Measurements from ENCODE around the gene GPC5.
A peak's percentile ranks its signal among the peaks of the same experiment; 100 is the strongest.

Gene GPC5

DNA sequence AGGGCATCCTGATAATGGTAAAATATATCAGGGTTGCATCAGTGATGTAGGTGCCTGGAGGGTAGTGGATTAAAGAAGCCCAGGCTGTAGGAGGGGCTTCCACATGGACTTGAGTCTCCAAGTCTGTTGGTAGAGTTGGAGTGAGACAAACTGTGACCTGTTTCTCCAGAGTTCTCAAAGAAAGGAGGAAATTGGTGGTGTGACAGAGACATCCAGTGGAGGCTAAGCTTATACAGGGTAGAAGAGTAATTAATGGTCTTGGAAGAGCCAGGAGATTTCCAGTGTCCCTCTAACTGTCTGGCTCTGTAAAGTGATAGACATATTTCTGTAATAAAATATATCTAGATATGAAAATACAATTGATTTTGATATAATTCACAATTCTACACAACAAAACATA lies 61.1 kb downstream of the GPC5 start:
- no peak for DNase-seq
- Histone ChIP-seq H3K14ac (ENCODE audit: low read length in 2 of 2) (no peak overlapping the region), H3K27ac (ENCODE audit: low read length, poor library complexity, severe bottlenecking) (no peak overlapping the region), H3K9me3 (ENCODE audit: control insufficient read depth, low read length) (no peaks in the 10 kb centered on the region), H3K9ac (ENCODE audit: low read length) (no peak overlapping the region), H2AFZ (ENCODE audit: low read depth, low read length) (no peak overlapping the region), H4K8ac (ENCODE audit: low read length) (no peak overlapping the region), H3K4ac (ENCODE audit: low read depth in 1 of 2, low read length in 2 of 2) (no peak overlapping the region), H3K23ac (ENCODE audit: low read length in 2 of 2) (no peak overlapping the region), H2BK120ac (ENCODE audit: low read depth, low read length) (no peak overlapping the region), H3K36me3 (ENCODE audit: control insufficient read depth in 1 of 2, insufficient read depth in 2 of 2, low read depth in 1 of 2, low read length in 2 of 2) (no peaks in the 10 kb centered on the region), H4K91ac (ENCODE audit: low read length) (no peak overlapping the region), H3K4me2 (ENCODE audit: low read length, poor library complexity, severe bottlenecking) (no peak overlapping the region), H2BK5ac (ENCODE audit: low read depth, low read length, poor library complexity, severe bottlenecking) (no peak overlapping the region), H2BK15ac (ENCODE audit: low read depth, poor library complexity, severe bottlenecking) (no peak overlapping the region), H3K18ac (ENCODE audit: low read depth in 1 of 2, low read length in 2 of 2) (no peak overlapping the region), H2AK5ac (ENCODE audit: low read length, severe bottlenecking) (no peak overlapping the region), H2BK12ac (ENCODE audit: low read length in 2 of 2) (no peak overlapping the region), H3K4me1 (ENCODE audit: control insufficient read depth, insufficient read depth, low read depth, low read length) (no peaks in the 10 kb centered on the region), H3K27me3 (ENCODE audit: control insufficient read depth in 1 of 2, insufficient read depth in 1 of 2, low read length in 2 of 2) (no peaks in the 10 kb centered on the region), H3K79me1 (replicated peaks; ENCODE audit: low read length, poor library complexity, severe bottlenecking) (no peaks in the 10 kb centered on the region), H3K4me3 (ENCODE audit: insufficient read depth in 1 of 2, low read depth in 1 of 2, low read length in 2 of 2) (no peak overlapping the region)

DNA sequence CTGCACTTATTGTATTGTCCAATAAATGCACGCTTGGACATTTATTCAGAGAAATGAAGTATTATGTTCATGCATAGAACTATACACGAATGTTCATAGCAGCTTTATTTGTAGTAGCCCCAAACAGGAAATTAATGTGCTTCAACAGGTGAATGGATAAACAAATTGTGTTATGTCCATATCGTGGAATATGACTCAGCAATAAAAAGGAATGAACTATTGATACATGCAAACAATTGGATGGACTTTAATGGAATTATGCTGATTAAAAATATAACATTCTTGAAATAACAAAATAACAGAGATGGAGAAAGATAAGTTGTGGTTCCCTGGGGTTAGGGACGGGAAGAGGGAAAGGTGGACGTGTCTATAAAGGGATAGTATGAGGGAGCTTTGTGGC lies 65.9 kb downstream of the GPC5 start:
- whole genome bisulfite sequencing, result 64% methylated on average over 1 of the region's 5 CpGs

DNA sequence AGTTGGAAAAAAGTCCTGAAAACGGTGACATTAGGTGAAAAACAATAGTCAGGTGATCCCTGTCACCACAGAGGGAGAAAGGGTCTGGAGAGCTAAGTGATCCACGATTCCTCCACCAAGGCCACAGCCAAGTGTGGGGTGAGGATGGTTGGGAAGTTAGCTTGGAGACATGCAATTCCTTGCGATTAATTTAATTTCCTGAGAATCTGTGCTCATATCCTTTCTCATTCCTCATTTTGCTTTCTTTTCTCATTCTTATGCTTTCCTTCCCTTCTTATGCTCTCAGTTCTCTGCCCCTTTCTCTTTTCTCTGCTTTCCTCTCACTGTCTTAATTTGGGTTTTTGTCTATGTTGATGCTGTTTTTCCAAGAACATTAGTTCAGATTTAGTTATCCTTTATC lies 68.8 kb downstream of the GPC5 start:
- WGBS, result 84% methylated on average over 2 of the region's 3 CpGs
- Histone ChIP-seq H3K27me3 (ENCODE audit: control insufficient read depth in 1 of 2, insufficient read depth in 1 of 2, low read length in 2 of 2) (no peaks in the 10 kb centered on the region), H2AFZ (ENCODE audit: low read depth, low read length) (peak overlapping the region; percentile 39), H3K9me3 (ENCODE audit: control insufficient read depth, low read length) (no peaks in the 10 kb centered on the region), H3K79me1 (replicated peaks; ENCODE audit: low read length, poor library complexity, severe bottlenecking) (no peaks in the 10 kb centered on the region), H3K18ac (ENCODE audit: low read depth in 1 of 2, low read length in 2 of 2) (no peak overlapping the region), H2AK5ac (ENCODE audit: low read length, severe bottlenecking) (no peak overlapping the region), H3K36me3 (ENCODE audit: control insufficient read depth in 1 of 2, insufficient read depth in 2 of 2, low read depth in 1 of 2, low read length in 2 of 2) (no peaks in the 10 kb centered on the region), H4K91ac (ENCODE audit: low read length) (no peak overlapping the region), H2BK5ac (ENCODE audit: low read depth, low read length, poor library complexity, severe bottlenecking) (no peak overlapping the region), H3K9ac (ENCODE audit: low read length) (no peak overlapping the region), H3K14ac (ENCODE audit: low read length in 2 of 2) (no peak overlapping the region), H3K4me1 (ENCODE audit: control insufficient read depth, insufficient read depth, low read depth, low read length) (no peaks in the 10 kb centered on the region), H3K27ac (ENCODE audit: low read length, poor library complexity, severe bottlenecking) (no peak overlapping the region), H4K8ac (ENCODE audit: low read length) (no peak overlapping the region), H2BK15ac (ENCODE audit: low read depth, poor library complexity, severe bottlenecking) (no peak overlapping the region), H3K4ac (ENCODE audit: low read depth in 1 of 2, low read length in 2 of 2) (no peak overlapping the region), H2BK12ac (ENCODE audit: low read length in 2 of 2) (no peak overlapping the region), H3K4me2 (ENCODE audit: low read length, poor library complexity, severe bottlenecking) (no peak overlapping the region), H3K4me3 (ENCODE audit: insufficient read depth in 1 of 2, low read depth in 1 of 2, low read length in 2 of 2) (no peak overlapping the region), H2BK120ac (ENCODE audit: low read depth, low read length) (no peak overlapping the region), H3K23ac (ENCODE audit: low read length in 2 of 2) (no peak overlapping the region)
- no peak for DNase-seq

More for the DNA sequence above, 65.9 kb downstream of the GPC5 start:
- no peak overlapping the region for H3K23ac ChIP-seq (ENCODE audit: low read length in 2 of 2)
- H3K27ac ChIP-seq (ENCODE audit: low read length, poor library complexity, severe bottlenecking), result no peak overlapping the region
- H3K4me3 ChIP-seq (ENCODE audit: insufficient read depth in 1 of 2, low read depth in 1 of 2, low read length in 2 of 2), result no peak overlapping the region
- no peaks in the 10 kb centered on the region for H3K36me3 ChIP-seq (ENCODE audit: control insufficient read depth in 1 of 2, insufficient read depth in 2 of 2, low read depth in 1 of 2, low read length in 2 of 2)
- no peaks in the 10 kb centered on the region for H3K9me3 ChIP-seq (ENCODE audit: control insufficient read depth, low read length)
- no peak overlapping the region for H4K91ac ChIP-seq (ENCODE audit: low read length)
- H2BK15ac ChIP-seq (ENCODE audit: low read depth, poor library complexity, severe bottlenecking), result no peak overlapping the region
- H3K14ac ChIP-seq (ENCODE audit: low read length in 2 of 2), result no peak overlapping the region
- H2BK120ac ChIP-seq (ENCODE audit: low read depth, low read length), result no peak overlapping the region
- DNase-seq, result no peak
- H3K4me1 ChIP-seq (ENCODE audit: control insufficient read depth, insufficient read depth, low read depth, low read length), result no peaks in the 10 kb centered on the region
- H3K27me3 ChIP-seq (ENCODE audit: control insufficient read depth in 1 of 2, insufficient read depth in 1 of 2, low read length in 2 of 2), result no peaks in the 10 kb centered on the region
- H3K79me1 ChIP-seq (replicated peaks; ENCODE audit: low read length, poor library complexity, severe bottlenecking), result no peaks in the 10 kb centered on the region
- no peak overlapping the region for H3K18ac ChIP-seq (ENCODE audit: low read depth in 1 of 2, low read length in 2 of 2)
- no peak overlapping the region for H3K4ac ChIP-seq (ENCODE audit: low read depth in 1 of 2, low read length in 2 of 2)
- no peak overlapping the region for H2BK5ac ChIP-seq (ENCODE audit: low read depth, low read length, poor library complexity, severe bottlenecking)
- H2BK12ac ChIP-seq (ENCODE audit: low read length in 2 of 2), result no peak overlapping the region
- H4K8ac ChIP-seq (ENCODE audit: low read length), result no peak overlapping the region
- no peak overlapping the region for H3K4me2 ChIP-seq (ENCODE audit: low read length, poor library complexity, severe bottlenecking)
- no peak overlapping the region for H2AFZ ChIP-seq (ENCODE audit: low read depth, low read length)
- H2AK5ac ChIP-seq (ENCODE audit: low read length, severe bottlenecking), result no peak overlapping the region
- H3K9ac ChIP-seq (ENCODE audit: low read length), result no peak overlapping the region

DNA sequence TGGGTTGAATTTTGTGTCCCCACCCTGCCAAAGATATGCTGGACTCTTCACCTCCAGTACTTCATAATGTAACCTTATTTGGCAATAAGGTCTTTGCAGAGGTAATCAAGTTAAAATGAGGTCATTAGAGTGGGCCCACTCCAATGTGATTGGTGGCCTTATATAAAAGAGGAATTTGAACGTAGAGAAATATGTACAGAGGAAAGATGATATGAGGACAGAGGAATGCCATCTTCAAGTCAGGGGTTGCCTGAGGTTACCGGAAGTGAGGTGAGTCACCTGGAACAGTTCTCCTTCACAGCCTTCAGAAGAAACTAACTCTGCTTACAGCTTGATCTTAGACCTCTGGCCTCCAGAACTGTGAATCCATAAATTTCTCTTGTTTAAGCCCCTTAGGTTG lies 69.9 kb downstream of the GPC5 start:
- Histone ChIP-seq H4K91ac (ENCODE audit: low read length) (no peak overlapping the region), H3K79me1 (replicated peaks; ENCODE audit: low read length, poor library complexity, severe bottlenecking) (no peaks in the 10 kb centered on the region), H3K14ac (ENCODE audit: low read length in 2 of 2) (no peak overlapping the region), H3K4me3 (ENCODE audit: insufficient read depth in 1 of 2, low read depth in 1 of 2, low read length in 2 of 2) (no peak overlapping the region), H2BK12ac (ENCODE audit: low read length in 2 of 2) (no peak overlapping the region), H3K18ac (ENCODE audit: low read depth in 1 of 2, low read length in 2 of 2) (no peak overlapping the region), H4K8ac (ENCODE audit: low read length) (no peak overlapping the region), H2AK5ac (ENCODE audit: low read length, severe bottlenecking) (no peak overlapping the region), H3K9me3 (ENCODE audit: control insufficient read depth, low read length) (no peaks in the 10 kb centered on the region), H2BK120ac (ENCODE audit: low read depth, low read length) (no peak overlapping the region), H3K27me3 (ENCODE audit: control insufficient read depth in 1 of 2, insufficient read depth in 1 of 2, low read length in 2 of 2) (no peaks in the 10 kb centered on the region), H3K27ac (ENCODE audit: low read length, poor library complexity, severe bottlenecking) (no peak overlapping the region), H3K9ac (ENCODE audit: low read length) (no peak overlapping the region), H3K4me1 (ENCODE audit: control insufficient read depth, insufficient read depth, low read depth, low read length) (no peaks in the 10 kb centered on the region), H2BK15ac (ENCODE audit: low read depth, poor library complexity, severe bottlenecking) (no peak overlapping the region), H3K36me3 (ENCODE audit: control insufficient read depth in 1 of 2, insufficient read depth in 2 of 2, low read depth in 1 of 2, low read length in 2 of 2) (no peaks in the 10 kb centered on the region), H2AFZ (ENCODE audit: low read depth, low read length) (no peak overlapping the region), H3K23ac (ENCODE audit: low read length in 2 of 2) (no peak overlapping the region), H3K4ac (ENCODE audit: low read depth in 1 of 2, low read length in 2 of 2) (no peak overlapping the region), H2BK5ac (ENCODE audit: low read depth, low read length, poor library complexity, severe bottlenecking) (no peak overlapping the region), H3K4me2 (ENCODE audit: low read length, poor library complexity, severe bottlenecking) (no peak overlapping the region)
- DNase-seq, result no peak
- WGBS, result 71% methylated on average over 2 of the region's 2 CpGs
